Measurements from ENCODE around the gene PARM1.

PARM1 gene

DNA sequence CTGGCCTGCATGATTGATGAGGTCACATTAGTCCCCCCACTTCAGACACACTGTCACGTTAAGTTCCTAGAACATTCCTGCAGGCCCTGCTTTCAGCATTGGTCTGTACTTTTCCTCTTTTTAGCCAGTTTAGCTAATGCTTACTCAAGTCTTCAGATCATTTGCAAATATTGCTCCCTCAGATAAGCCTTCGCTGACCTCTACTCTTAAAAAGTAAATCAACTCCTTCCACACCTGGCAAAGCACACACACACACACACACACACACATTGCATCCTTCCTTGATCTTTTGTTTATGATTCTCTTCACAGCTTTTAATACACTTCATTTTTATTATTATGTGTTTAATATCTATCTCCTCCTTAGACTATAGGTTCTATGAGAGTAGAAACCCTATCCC lies 31.4 kb downstream of the PARM1 start:
- Histone ChIP-seq H3K4me2 (ENCODE audit: low read depth, low read length) (no peak overlapping the region), H3K27ac (ENCODE audit: low read length) (no peak overlapping the region), H3K36me3 (replicated peaks; ENCODE audit: insufficient read depth, low read length) (0 out of 2 replicates have a peak, but pooled peaks cover 4% of the 10 kb centered on the region), H3K4me1 (ENCODE audit: low read length) (peaks cover 11% of the 10 kb centered on the region), H3K9me2 (replicated peaks; ENCODE audit: insufficient read depth, low read length) (no peaks in the 10 kb centered on the region), H3F3A (ENCODE audit: insufficient read depth, low read length) (peaks cover 7% of the 10 kb centered on the region; the same call in 1 of the 2 replicates), H3K27me3 (replicated peaks; ENCODE audit: insufficient read depth, low read length) (no peaks in the 10 kb centered on the region), H4K20me1 (ENCODE audit: insufficient read depth, low read length) (no peaks in the 10 kb centered on the region), H3K9ac (ENCODE audit: low read length) (no peak overlapping the region), H3K9me3 (replicated peaks; ENCODE audit: insufficient read depth, low read length) (no peaks in the 10 kb centered on the region), H2AFZ (ENCODE audit: low read length) (no peak overlapping the region), H3K79me2 (ENCODE audit: low read length) (peaks cover 42% of the 10 kb centered on the region), H3K4me3 (ENCODE audit: low read length) (no peak overlapping the region)
- no peak for TF ChIP-seq EZH2 (optimal IDR thresholded peaks at IDR 0.05; ENCODE audit: low read depth, low read length)
- TF ChIP-seq EZH2phosphoT487 (IDR thresholded peaks at IDR 0.05; ENCODE audit: low read length), result no peak
- TF ChIP-seq, protein P1, sequence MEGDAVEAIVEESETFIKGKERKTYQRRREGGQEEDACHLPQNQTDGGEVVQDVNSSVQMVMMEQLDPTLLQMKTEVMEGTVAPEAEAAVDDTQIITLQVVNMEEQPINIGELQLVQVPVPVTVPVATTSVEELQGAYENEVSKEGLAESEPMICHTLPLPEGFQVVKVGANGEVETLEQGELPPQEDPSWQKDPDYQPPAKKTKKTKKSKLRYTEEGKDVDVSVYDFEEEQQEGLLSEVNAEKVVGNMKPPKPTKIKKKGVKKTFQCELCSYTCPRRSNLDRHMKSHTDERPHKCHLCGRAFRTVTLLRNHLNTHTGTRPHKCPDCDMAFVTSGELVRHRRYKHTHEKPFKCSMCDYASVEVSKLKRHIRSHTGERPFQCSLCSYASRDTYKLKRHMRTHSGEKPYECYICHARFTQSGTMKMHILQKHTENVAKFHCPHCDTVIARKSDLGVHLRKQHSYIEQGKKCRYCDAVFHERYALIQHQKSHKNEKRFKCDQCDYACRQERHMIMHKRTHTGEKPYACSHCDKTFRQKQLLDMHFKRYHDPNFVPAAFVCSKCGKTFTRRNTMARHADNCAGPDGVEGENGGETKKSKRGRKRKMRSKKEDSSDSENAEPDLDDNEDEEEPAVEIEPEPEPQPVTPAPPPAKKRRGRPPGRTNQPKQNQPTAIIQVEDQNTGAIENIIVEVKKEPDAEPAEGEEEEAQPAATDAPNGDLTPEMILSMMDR (IDR thresholded peaks at IDR 0.05; ENCODE audit: low read length), result no peak
- no peak for DNase-seq

DNA sequence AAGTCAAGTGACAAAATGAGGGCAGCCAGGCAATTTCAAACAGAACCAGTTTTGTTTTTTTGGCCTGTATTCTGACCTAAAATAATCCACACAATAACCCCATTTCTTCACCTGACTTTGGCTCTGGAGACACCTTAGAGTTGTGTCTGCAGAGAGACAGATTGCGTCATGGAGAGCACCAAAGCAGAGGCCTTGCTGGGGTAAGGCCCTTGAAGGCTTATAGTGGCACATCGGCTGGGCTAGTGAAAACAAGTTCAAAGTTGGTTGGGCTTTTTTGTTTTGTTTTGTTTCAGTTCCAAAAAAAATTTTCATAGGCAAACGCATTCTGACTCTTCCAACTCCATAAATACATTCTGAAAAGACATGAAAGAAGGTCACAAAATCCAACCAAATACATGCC lies 34.4 kb downstream of the PARM1 start:
- H3K27me3 ChIP-seq (replicated peaks; ENCODE audit: insufficient read depth, low read length), result no peaks in the 10 kb centered on the region
- 0 out of 2 replicates have a peak, but pooled peaks cover 4% of the 10 kb centered on the region for H3K36me3 ChIP-seq (replicated peaks; ENCODE audit: insufficient read depth, low read length)
- H3K9me3 ChIP-seq (replicated peaks; ENCODE audit: insufficient read depth, low read length), result no peaks in the 10 kb centered on the region
- H3K79me2 ChIP-seq (ENCODE audit: low read length), result peaks cover 47% of the 10 kb centered on the region
- no peaks in the 10 kb centered on the region for H4K20me1 ChIP-seq (ENCODE audit: insufficient read depth, low read length)
- H3F3A ChIP-seq (ENCODE audit: insufficient read depth, low read length), result 0 out of 2 replicates have a peak, but pooled peaks cover 2% of the 10 kb centered on the region
- H3K4me3 ChIP-seq (ENCODE audit: low read length), result no peak overlapping the region
- H3K27ac ChIP-seq (ENCODE audit: low read length), result no peak overlapping the region
- no peak overlapping the region for H3K9ac ChIP-seq (ENCODE audit: low read length)
- no peak for DNase-seq
- peaks cover 6% of the 10 kb centered on the region for H3K4me1 ChIP-seq (ENCODE audit: low read length)
- H3K9me2 ChIP-seq (replicated peaks; ENCODE audit: insufficient read depth, low read length), result no peaks in the 10 kb centered on the region
- H3K4me2 ChIP-seq (ENCODE audit: low read depth, low read length), result no peak overlapping the region
- H2AFZ ChIP-seq (ENCODE audit: low read length), result no peak overlapping the region
- TF ChIP-seq, protein P1 (IDR thresholded peaks at IDR 0.05; ENCODE audit: low read length), result no peak
- no peak for TF ChIP-seq EZH2 (optimal IDR thresholded peaks at IDR 0.05; ENCODE audit: low read depth, low read length)
- no peak for TF ChIP-seq EZH2phosphoT487 (IDR thresholded peaks at IDR 0.05; ENCODE audit: low read length)

DNA sequence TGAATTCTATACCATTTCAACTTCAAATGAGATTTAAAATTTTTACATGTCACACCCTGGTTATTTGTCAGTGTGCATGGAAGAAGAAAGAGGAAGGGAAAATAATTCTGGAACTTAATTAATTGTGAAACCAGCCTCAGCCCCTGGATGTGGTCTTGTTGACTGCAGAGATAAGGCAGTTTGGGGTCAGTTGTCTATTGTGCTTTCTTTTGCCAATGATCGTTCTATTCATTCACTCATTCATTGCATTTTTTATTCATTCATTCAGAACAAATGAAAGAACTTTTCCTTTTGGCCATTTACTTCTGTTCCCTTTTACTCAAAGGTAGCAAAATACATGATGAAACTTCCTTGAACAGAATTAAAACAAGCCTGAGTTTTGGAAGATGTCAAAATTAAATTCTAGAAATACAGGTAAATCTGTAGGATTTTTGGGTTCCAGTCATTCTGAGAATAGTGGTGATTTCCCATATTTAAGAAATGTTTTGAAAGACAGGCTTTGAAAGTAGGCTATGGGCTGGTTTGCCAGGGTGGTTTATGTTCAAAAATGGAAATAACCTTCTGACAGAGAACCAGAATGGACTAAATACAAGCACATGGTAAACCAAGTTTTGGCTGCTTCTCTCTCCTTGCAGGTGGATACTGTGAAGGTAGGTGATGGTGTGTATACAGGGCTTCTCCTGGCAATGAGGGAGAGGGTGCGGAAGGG lies 35.7 kb downstream of the PARM1 start:
- DNase-seq, result no peak
- H3K79me2 ChIP-seq (ENCODE audit: low read length), result peaks cover 45% of the 10 kb centered on the region
- H3F3A ChIP-seq (ENCODE audit: insufficient read depth, low read length), result no peaks in the 10 kb centered on the region
- TF ChIP-seq, protein P1 (IDR thresholded peaks at IDR 0.05; ENCODE audit: low read length), result no peak
- no peak for TF ChIP-seq EZH2phosphoT487 (IDR thresholded peaks at IDR 0.05; ENCODE audit: low read length)
- TF ChIP-seq EZH2 (optimal IDR thresholded peaks at IDR 0.05; ENCODE audit: low read depth, low read length), result no peak
- no peak overlapping the region for H3K27ac ChIP-seq (ENCODE audit: low read length)
- H3K27me3 ChIP-seq (replicated peaks; ENCODE audit: insufficient read depth, low read length), result no peaks in the 10 kb centered on the region
- H3K4me3 ChIP-seq (ENCODE audit: low read length), result no peak overlapping the region
- H3K36me3 ChIP-seq (replicated peaks; ENCODE audit: insufficient read depth, low read length), result 0 out of 2 replicates have a peak, but pooled peaks cover 4% of the 10 kb centered on the region
- no peak overlapping the region for H3K4me2 ChIP-seq (ENCODE audit: low read depth, low read length)
- no peaks in the 10 kb centered on the region for H4K20me1 ChIP-seq (ENCODE audit: insufficient read depth, low read length)
- no peak overlapping the region for H3K9ac ChIP-seq (ENCODE audit: low read length)
- no peaks in the 10 kb centered on the region for H3K9me2 ChIP-seq (replicated peaks; ENCODE audit: insufficient read depth, low read length)
- H2AFZ ChIP-seq (ENCODE audit: low read length), result no peak overlapping the region
- no peaks in the 10 kb centered on the region for H3K9me3 ChIP-seq (replicated peaks; ENCODE audit: insufficient read depth, low read length)
- H3K4me1 ChIP-seq (ENCODE audit: low read length), result no peaks in the 10 kb centered on the region

Data from MM.1S (cell line).